Left lung (tissue), 10 donors: Measurements from ENCODE around the gene PTCH2. TPM values are rescaled to one million over a fixed set of nuclear protein-coding genes. Genes with fewer than 3 reads are reported as not detected.

Experiments used
- ATAC-seq: fragments of 200-7000 bp; cut with Tn5 transposase; one replicate; pipeline ENCODE4 v1.9.1; 2020; ENCODE audit warnings: moderate library complexity
- DNase-seq, 4 donors: peaks; one replicate each; pipeline ENCODE4 v3.0.0-alpha.2; 2013 to 2020
- H3K27ac ChIP-seq, 2 donors: fragments of 200-600 bp; sonication (generic) in 1 of 2; one replicate each; pipeline versions ENCODE4 v1.5.0 to v1.8.0; 2020 to 2021
- H3K27me3 ChIP-seq, 2 donors: fragments of 200-600 bp; sonication (generic) in 1 of 2; one replicate each; pipeline versions ENCODE4 v1.5.0 to v1.8.0; 2020 to 2021
- H3K36me3 ChIP-seq, 2 donors: fragments of 200-600 bp; sonication (generic) in 1 of 2; one replicate each; pipeline versions ENCODE4 v1.5.0 to v1.8.0; 2020 to 2021
- H3K4me1 ChIP-seq, 2 donors: fragments of 200-600 bp; one replicate each; pipeline ENCODE4 v1.8.0; 2021
- H3K4me3 ChIP-seq, 2 donors: fragments of 200-600 bp; sonication (generic) in 1 of 2; one replicate each; pipeline versions ENCODE4 v1.5.0 to v1.8.0; 2020 to 2021; ENCODE audit warnings: mild to moderate bottlenecking in 1 of 2
- H3K9me3 ChIP-seq, 2 donors: fragments of 200-600 bp; sonication (generic) in 1 of 2; one replicate each; pipeline versions ENCODE4 v1.5.0 to v1.8.0; 2020 to 2021
- intact Hi-C, 2 donors: fragments of 100-400 bp; cut with DNase I; formaldehyde crosslinking; loops; one replicate each; pipeline versions ENCODE4 v1.11.2 to v1.14.2; 2022
- polyA plus RNA-seq, 6 donors: library from polyadenylated mRNA; unstranded; fragments of 120-200 nt; gene quantifications; one replicate each; pipeline ENCODE4 v1.2.1, GENCODE V29; 2013; ENCODE audit not compliant: insufficient read length in 6 of 6
- total RNA-seq, 2 donors: library from RNA; stranded (reverse); fragmentation: NEBNext Ultra II Directional; extraction: Animal tissue kit (Norgen Biotek cat#: 25700); gene quantifications; one replicate each; pipeline ENCODE4 v1.2.1, GENCODE V29; 2021
- TF ChIP-seq, protein P1 (sequence below), 2 donors: fragments of 200-600 bp; sonication (generic) in 1 of 2; IDR thresholded peaks; one replicate each; pipeline versions ENCODE4 v1.5.0 to v1.8.0; 2021; ENCODE audit warnings: antibody characterized with exemption in 2 of 2
- donor health status: DM: no; HTN: yes; CAD: no.
- donor health status: DM: no; HTN: no; CAD: no.

PTCH2 gene
- total and polyA plus RNA-seq, 8 donors: 1.0 to 9.4 (median 6.3) TPM

DNA sequence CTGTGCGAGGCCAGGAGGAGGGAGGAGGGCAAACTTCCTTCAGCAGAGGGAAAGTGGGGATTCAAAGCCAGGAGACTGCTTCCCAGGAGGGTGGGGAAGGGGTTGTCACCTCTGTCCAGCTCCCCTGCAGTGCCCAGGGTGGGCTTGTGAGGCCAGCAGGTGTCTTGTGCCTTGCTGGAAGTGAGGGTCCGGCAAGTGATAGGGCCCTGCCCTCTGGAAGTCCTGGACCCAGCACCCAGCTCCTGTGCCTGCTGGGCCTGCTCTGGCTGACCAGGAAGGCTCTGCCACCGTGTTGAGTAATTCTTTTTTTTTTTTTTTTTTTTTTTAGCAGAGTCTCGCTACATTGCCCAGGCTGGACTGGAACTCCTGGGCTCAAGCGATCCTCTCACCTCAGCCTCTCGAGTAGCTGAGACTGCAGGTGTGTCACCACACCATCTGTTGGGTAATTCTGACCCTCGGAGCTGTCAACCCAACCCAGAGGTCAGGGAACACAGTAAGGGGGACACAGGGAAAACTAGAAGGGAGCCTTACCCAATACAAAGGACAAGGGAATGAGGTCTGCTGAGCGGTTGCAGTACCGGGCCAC is 56.1 kb downstream of the PTCH2 start:
- Histone ChIP-seq H3K4me1 (peaks cover 16 to 37% of the 10 kb centered on the region in 2 donors), H3K9me3 (no peaks in the 10 kb centered on the region), H3K27me3 (peaks cover 0 to 9% of the 10 kb centered on the region in 2 donors), H3K4me3 (peak overlapping the region in 1 of 2 donors; percentile 41), H3K27ac (peak overlapping the region in 1 of 2 donors; percentile 48), H3K36me3 (peaks cover 0 to 4% of the 10 kb centered on the region in 2 donors)
- ATAC-seq (no peak), DNase-seq (peak in 1 of 4 donors; percentile 49)
- TF ChIP-seq, protein P1, sequence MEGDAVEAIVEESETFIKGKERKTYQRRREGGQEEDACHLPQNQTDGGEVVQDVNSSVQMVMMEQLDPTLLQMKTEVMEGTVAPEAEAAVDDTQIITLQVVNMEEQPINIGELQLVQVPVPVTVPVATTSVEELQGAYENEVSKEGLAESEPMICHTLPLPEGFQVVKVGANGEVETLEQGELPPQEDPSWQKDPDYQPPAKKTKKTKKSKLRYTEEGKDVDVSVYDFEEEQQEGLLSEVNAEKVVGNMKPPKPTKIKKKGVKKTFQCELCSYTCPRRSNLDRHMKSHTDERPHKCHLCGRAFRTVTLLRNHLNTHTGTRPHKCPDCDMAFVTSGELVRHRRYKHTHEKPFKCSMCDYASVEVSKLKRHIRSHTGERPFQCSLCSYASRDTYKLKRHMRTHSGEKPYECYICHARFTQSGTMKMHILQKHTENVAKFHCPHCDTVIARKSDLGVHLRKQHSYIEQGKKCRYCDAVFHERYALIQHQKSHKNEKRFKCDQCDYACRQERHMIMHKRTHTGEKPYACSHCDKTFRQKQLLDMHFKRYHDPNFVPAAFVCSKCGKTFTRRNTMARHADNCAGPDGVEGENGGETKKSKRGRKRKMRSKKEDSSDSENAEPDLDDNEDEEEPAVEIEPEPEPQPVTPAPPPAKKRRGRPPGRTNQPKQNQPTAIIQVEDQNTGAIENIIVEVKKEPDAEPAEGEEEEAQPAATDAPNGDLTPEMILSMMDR (IDR thresholded peaks at IDR 0.05): no peak
- intact Hi-C loops: loop anchor here in 1 of 2 donors (10.0 kb wide), 1 partner anchor 68 kb away; no protein-coding TSS in a partner anchor

DNA sequence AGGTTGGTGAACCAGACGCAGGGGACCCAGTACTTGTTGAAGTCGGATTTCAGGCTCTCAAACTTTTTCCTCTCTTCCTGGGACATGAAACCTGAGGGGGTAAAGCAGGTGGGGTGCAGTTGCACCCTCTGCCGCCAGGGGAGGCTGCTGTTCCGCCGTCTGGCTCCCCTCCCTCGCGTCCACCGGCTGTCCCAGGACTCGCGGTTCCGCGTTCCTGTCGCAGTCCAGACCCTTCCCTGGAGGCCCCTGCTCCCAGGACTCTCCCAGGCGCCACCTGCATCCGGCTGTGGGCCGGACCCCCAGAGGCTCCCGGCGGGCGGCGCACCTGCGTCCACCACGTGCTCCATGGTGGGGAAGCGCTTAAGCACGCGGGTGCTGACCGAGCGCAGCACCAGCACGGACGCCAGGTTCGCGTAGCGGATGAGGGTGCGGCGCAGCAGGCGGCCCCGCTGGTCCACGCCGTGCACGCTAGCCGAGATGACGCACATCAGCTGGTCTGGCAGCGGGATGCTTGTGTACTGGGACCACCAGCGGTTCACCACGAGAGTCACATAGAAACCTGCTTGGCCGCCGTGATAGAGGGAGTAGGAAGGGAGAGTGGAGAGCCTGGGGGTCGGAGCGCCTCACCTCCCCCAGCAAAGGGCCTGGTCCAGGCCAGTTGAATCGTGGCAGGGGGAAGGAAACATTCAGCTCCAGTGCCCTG is 56.8 kb downstream of the PTCH2 start:
- intact Hi-C loops: loop anchor here in 1 of 2 donors (10.0 kb wide), 1 partner anchor 69 kb away; no protein-coding TSS in a partner anchor
- DNase-seq (peak in 3 of 4 donors; percentile 68 to 94 (median 79)), ATAC-seq (peak; percentile 92)
- peaks cover 0 to 9% of the 10 kb centered on the region in 2 donors for H3K27me3 ChIP-seq
- peaks cover 0 to 10% of the 10 kb centered on the region in 2 donors for H3K36me3 ChIP-seq
- no peaks in the 10 kb centered on the region for H3K9me3 ChIP-seq
- TF ChIP-seq, protein P1 (IDR thresholded peaks at IDR 0.05): peak; percentile 96 to 98
- peak overlapping the region; percentile 21 to 41 for H3K4me3 ChIP-seq
- H3K27ac ChIP-seq: peak overlapping the region in 1 of 2 donors; percentile 48
- peaks cover 16 to 37% of the 10 kb centered on the region in 2 donors for H3K4me1 ChIP-seq

DNA sequence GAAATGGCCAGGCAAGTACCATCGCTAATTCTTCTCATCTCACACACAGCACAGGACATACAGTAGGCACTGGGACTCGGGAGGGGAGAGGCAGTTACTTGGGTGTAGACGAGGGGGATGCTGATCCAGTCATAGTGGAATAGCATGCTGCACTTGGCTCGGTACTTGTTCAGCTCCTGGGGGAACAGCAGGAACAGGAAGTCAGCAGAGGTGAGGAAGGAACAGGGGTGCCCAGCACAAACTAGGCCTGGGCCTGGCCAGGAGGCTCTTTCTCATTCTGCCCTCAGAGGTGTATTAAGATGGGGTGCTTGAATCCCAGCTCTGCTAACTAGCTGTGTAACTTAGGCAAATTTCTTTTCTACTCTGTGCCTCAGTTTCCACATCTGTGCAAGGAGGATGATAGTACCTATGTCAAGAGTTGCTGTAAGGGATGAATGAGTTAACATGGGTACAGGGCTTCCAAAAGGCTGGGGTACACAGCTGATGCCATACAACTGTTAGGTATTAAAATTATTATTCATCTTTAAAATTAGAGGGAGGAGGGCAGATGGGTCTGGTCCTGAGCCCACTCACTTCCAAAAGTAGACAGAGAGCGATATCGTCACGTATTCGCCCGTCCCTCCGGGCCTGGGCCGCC is 57.4 kb downstream of the PTCH2 start:
- intact Hi-C loops: loop anchor here in 1 of 2 donors (10.0 kb wide), 1 partner anchor 69 kb away; no protein-coding TSS in a partner anchor
- H3K36me3 ChIP-seq: peaks cover 0 to 17% of the 10 kb centered on the region in 2 donors
- H3K4me3 ChIP-seq: peak overlapping the region; percentile 21 to 41
- ATAC-seq: no peak
- peaks cover 16 to 37% of the 10 kb centered on the region in 2 donors for H3K4me1 ChIP-seq
- H3K27ac ChIP-seq: peak overlapping the region in 1 of 2 donors; percentile 48
- TF ChIP-seq, protein P1 (IDR thresholded peaks at IDR 0.05): no peak
- H3K27me3 ChIP-seq: peaks cover 0 to 9% of the 10 kb centered on the region in 2 donors
- no peaks in the 10 kb centered on the region for H3K9me3 ChIP-seq
- DNase-seq: peak in 1 of 4 donors; percentile 18

DNA sequence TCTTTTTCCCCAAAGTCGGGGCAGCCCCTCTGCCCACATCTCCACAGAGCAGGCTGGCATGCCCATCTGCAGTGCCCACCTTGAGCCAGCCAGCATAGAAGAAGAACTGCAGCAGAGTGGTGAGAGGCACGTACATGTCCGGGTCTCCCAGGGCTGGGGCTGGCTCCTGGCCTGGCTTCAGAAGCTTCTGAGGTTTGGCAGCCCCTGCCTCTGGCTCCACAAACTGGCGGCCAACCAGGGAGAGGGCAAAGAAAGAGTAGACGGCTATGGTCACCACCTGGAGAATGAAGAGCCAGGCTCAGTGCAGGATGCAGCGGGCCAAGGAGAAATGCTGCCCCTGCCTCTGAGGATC is 58.0 kb downstream of the PTCH2 start:
- TF ChIP-seq, protein P1 (IDR thresholded peaks at IDR 0.05): no peak
- intact Hi-C loops: loop anchor here in 1 of 2 donors (10.0 kb wide), 1 partner anchor 70 kb away; no protein-coding TSS in a partner anchor

More for the DNA sequence above, 58.0 kb downstream of the PTCH2 start:
- DNase-seq: peak in 1 of 4 donors; percentile 44
- peaks cover 0 to 23% of the 10 kb centered on the region in 2 donors for H3K36me3 ChIP-seq
- no peak for ATAC-seq
- H3K9me3 ChIP-seq: no peaks in the 10 kb centered on the region
- H3K27me3 ChIP-seq: peaks cover 0 to 9% of the 10 kb centered on the region in 2 donors
- H3K4me1 ChIP-seq: peaks cover 16 to 37% of the 10 kb centered on the region in 2 donors
- H3K4me3 ChIP-seq: no peak overlapping the region
- no peak overlapping the region for H3K27ac ChIP-seq
